Uterus (tissue), 2 donors: ENCODE results near the gene LMCD1.

Source experiments
- POLR2A ChIP-seq, 2 donors: fragments of 450-650 bp; IDR thresholded peaks; one replicate each; pipeline ENCODE4 v1.6.1; 2016; ENCODE audit warnings: antibody characterized with exemption in 2 of 2, mild to moderate bottlenecking in 1 of 2, moderate library complexity in 1 of 2
- TF ChIP-seq, protein P1 (sequence below), 4 experiments: fragments of 200-600 bp in 2 of 4; fragments of 450-650 bp in 2 of 4; sonication (generic) in 2 of 4; IDR thresholded peaks; one replicate each; pipeline ENCODE4 v1.5.1; 2016 to 2019; ENCODE audit warnings: antibody characterized with exemption in 4 of 4, mild to moderate bottlenecking in 2 of 4, moderate library complexity in 1 of 4

DNA sequence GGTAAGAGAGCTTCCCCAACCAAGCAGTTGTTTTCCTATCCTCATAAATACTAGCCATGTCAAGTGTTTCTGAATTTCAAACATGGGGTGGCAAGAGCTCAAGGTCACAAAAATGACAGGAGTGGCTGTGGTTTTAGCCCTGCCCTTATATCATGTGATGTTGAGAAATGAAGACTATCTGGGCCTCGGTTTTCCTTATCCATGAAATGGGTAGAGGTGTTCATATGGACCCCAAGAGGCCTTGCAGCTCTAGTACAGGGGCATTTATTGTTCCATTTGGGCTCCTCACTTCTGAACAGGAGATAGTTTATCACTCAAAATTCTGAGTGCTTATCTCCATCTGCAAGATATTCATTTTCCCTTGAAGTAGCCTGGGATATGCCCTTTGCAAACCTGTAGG lies 35.8 kb downstream of the LMCD1 start:
- TF ChIP-seq, protein P1, sequence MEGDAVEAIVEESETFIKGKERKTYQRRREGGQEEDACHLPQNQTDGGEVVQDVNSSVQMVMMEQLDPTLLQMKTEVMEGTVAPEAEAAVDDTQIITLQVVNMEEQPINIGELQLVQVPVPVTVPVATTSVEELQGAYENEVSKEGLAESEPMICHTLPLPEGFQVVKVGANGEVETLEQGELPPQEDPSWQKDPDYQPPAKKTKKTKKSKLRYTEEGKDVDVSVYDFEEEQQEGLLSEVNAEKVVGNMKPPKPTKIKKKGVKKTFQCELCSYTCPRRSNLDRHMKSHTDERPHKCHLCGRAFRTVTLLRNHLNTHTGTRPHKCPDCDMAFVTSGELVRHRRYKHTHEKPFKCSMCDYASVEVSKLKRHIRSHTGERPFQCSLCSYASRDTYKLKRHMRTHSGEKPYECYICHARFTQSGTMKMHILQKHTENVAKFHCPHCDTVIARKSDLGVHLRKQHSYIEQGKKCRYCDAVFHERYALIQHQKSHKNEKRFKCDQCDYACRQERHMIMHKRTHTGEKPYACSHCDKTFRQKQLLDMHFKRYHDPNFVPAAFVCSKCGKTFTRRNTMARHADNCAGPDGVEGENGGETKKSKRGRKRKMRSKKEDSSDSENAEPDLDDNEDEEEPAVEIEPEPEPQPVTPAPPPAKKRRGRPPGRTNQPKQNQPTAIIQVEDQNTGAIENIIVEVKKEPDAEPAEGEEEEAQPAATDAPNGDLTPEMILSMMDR (IDR thresholded peaks at IDR 0.05), result no peak
- no peak for TF ChIP-seq POLR2A (IDR thresholded peaks at IDR 0.05)
